IMR-90 (cell line): ENCODE data around the gene UPF1. TPM values are rescaled to one million over a fixed set of nuclear protein-coding genes. Genes with fewer than 3 reads are reported as not detected.

ENCODE experiments used
- ATAC-seq: fragments of 200-7000 bp; cut with Tn5 transposase; 2 replicates; pipeline ENCODE4 v1.9.1; 2020; ENCODE audit warnings: low read depth, mild to moderate bottlenecking, moderate library complexity
- BruUV-seq: library from RNA; stranded (reverse); fragments of 400-500 nt; replicated peaks from 2 replicates; lab custom pipeline; 2021; lab: Mats Ljungman, UMichigan
- CTCF ChIA-PET: fragments of 300-600 bp; formaldehyde crosslinking; extraction: SDS; loops from one replicate; lab custom pipeline; 2021; ENCODE audit warnings: antibody characterized with exemption; lab: Yijun Ruan, JAX
- POLR2A ChIA-PET: fragments of 300-600 bp; sonication (Branson Sonifier 250); formaldehyde crosslinking; loops from one replicate; lab custom pipeline; 2022; ENCODE audit warnings: antibody characterized with exemption; ENCODE audit not compliant: unreplicated experiment; lab: Charles Lee
- DNase-seq: peaks from one replicate; pipeline ENCODE4 v3.0.0; 2013
- H2AFZ ChIP-seq: replicated peaks from 2 replicates; pipeline ENCODE3; 2013; ENCODE audit warnings: low read length, mild to moderate bottlenecking; ENCODE audit not compliant: poor library complexity
- H2AK5ac ChIP-seq: 2 replicates; pipeline ENCODE4 v1.6.1; 2013; ENCODE audit warnings: low read depth, low read length, inconsistent platforms
- H2AK9ac ChIP-seq: replicated peaks from 2 replicates; pipeline ENCODE3; 2013; ENCODE audit warnings: mild to moderate bottlenecking, low read depth, low read length, moderate library complexity; ENCODE audit not compliant: poor library complexity
- H2BK120ac ChIP-seq: 2 replicates; pipeline ENCODE4 v1.6.1; 2013; ENCODE audit warnings: low read depth, low read length, inconsistent platforms
- H2BK15ac ChIP-seq: 3 replicates; pipeline ENCODE4 v1.6.1; 2013; ENCODE audit warnings: low read depth, low read length, inconsistent platforms
- H2BK20ac ChIP-seq: 2 replicates; pipeline ENCODE4 v1.6.1; 2013; ENCODE audit warnings: low read depth, mild to moderate bottlenecking, inconsistent platforms, low read length, moderate library complexity
- H2BK5ac ChIP-seq: 2 replicates; pipeline ENCODE4 v1.6.1; 2013; ENCODE audit warnings: mild to moderate bottlenecking, low read depth, low read length, inconsistent platforms; ENCODE audit not compliant: poor library complexity, severe bottlenecking
- H3K14ac ChIP-seq: replicated peaks from 2 replicates; pipeline ENCODE4 v1.6.1; 2013; ENCODE audit warnings: low read depth, low read length, inconsistent platforms
- H3K18ac ChIP-seq: 2 replicates; pipeline ENCODE4 v1.6.1; 2013; ENCODE audit warnings: low read depth, low read length, control low read depth
- H3K23ac ChIP-seq: 2 replicates; pipeline ENCODE4 v1.6.1; 2013; ENCODE audit warnings: low read depth, low read length, inconsistent platforms
- H3K27ac ChIP-seq: 2 replicates; pipeline ENCODE4 v1.5.1; 2013; ENCODE audit warnings: mild to moderate bottlenecking, control low read depth, low read length; ENCODE audit not compliant: insufficient read depth
- H3K27me3 ChIP-seq: 2 replicates; pipeline ENCODE4 v1.6.1; 2013; ENCODE audit warnings: low read length; ENCODE audit not compliant: control insufficient read depth, insufficient read depth
- H3K36me3 ChIP-seq: 2 replicates; pipeline ENCODE4 v1.6.1; 2013; ENCODE audit warnings: low read length, mixed read lengths; ENCODE audit not compliant: control insufficient read depth, insufficient read depth
- H3K4ac ChIP-seq: 2 replicates; pipeline ENCODE4 v1.6.1; 2013; ENCODE audit warnings: low read depth, low read length, inconsistent platforms
- H3K4me1 ChIP-seq: 2 replicates; pipeline ENCODE4 v1.6.1; 2013; ENCODE audit warnings: low read length, mixed read lengths; ENCODE audit not compliant: control insufficient read depth, insufficient read depth
- H3K4me2 ChIP-seq: 2 replicates; pipeline ENCODE4 v1.6.1; 2013; ENCODE audit warnings: low read depth, mild to moderate bottlenecking, control low read depth, low read length, moderate library complexity
- H3K4me3 ChIP-seq: 2 replicates; pipeline ENCODE4 v1.5.1; 2013; ENCODE audit warnings: low read depth, mild to moderate bottlenecking, control low read depth, low read length, moderate library complexity; ENCODE audit not compliant: insufficient read depth
- H3K56ac ChIP-seq: 2 replicates; pipeline ENCODE4 v1.6.1; 2013; ENCODE audit warnings: low read length, inconsistent platforms; ENCODE audit not compliant: insufficient read depth; ENCODE audit errors: extremely low read depth
- H3K79me1 ChIP-seq, 2 experiments: 2 replicates each; pipeline ENCODE4 v1.6.1; 2013; ENCODE audit warnings: low read length in 2 of 2, inconsistent platforms in 1 of 2, low read depth in 1 of 2
- H3K9ac ChIP-seq: 2 replicates; pipeline ENCODE4 v1.6.1; 2013; ENCODE audit warnings: low read depth, low read length, control low read depth
- H3K9me1 ChIP-seq: 2 replicates; pipeline ENCODE4 v1.6.1; 2013; ENCODE audit warnings: low read length, inconsistent platforms; ENCODE audit not compliant: insufficient read depth
- H3K9me3 ChIP-seq: 2 replicates; pipeline ENCODE4 v1.6.1; 2013; ENCODE audit warnings: low read length; ENCODE audit not compliant: control insufficient read depth, insufficient read depth
- H4K20me1 ChIP-seq: 2 replicates; pipeline ENCODE4 v1.6.1; 2013; ENCODE audit warnings: low read length, inconsistent platforms; ENCODE audit not compliant: insufficient read depth
- H4K5ac ChIP-seq: 2 replicates; pipeline ENCODE4 v1.6.1; 2013; ENCODE audit warnings: mild to moderate bottlenecking, low read depth, low read length, control low read depth
- H4K8ac ChIP-seq, 2 experiments: 2 replicates each; pipeline ENCODE4 v1.6.1; 2013; ENCODE audit warnings: low read depth in 2 of 2, low read length in 2 of 2, control low read depth in 1 of 2, inconsistent platforms in 1 of 2
- H4K91ac ChIP-seq: 2 replicates; pipeline ENCODE4 v1.6.1; 2013; ENCODE audit warnings: low read depth, low read length, inconsistent platforms; ENCODE audit not compliant: insufficient read depth
- BHLHE40 ChIP-seq: fragments of 150-350 bp; IDR thresholded peaks from 2 replicates; pipeline ENCODE4 v1.6.1; 2016; ENCODE audit warnings: mild to moderate bottlenecking, low read depth, low read length
- CEBPB ChIP-seq: IDR thresholded peaks from 2 replicates; pipeline ENCODE4 v1.6.1; 2012; ENCODE audit warnings: low read depth, low read length, improper control_type of control experiment
- CHD1 ChIP-seq: IDR thresholded peaks from 2 replicates; pipeline ENCODE4 v1.6.1; 2012; ENCODE audit warnings: low read depth, low read length, improper control_type of control experiment
- CTCF ChIP-seq: conservative IDR thresholded peaks from 2 replicates; pipeline ENCODE4 v1.5.1; 2012; ENCODE audit warnings: mild to moderate bottlenecking, low read depth, low read length, improper control_type of control experiment
- ELK1 ChIP-seq: fragments of 150-350 bp; IDR thresholded peaks from 2 replicates; pipeline ENCODE4 v1.6.1; 2016; ENCODE audit warnings: low read depth, mild to moderate bottlenecking, low read length, moderate library complexity, borderline replicate concordance
- FOS ChIP-seq: fragments of 150-350 bp; IDR thresholded peaks from 2 replicates; pipeline ENCODE4 v1.6.1; 2016; ENCODE audit warnings: low read depth, low read length
- MAFK ChIP-seq: IDR thresholded peaks from 2 replicates; pipeline ENCODE4 v1.6.1; 2012; ENCODE audit warnings: low read depth, low read length, improper control_type of control experiment
- MAZ ChIP-seq: IDR thresholded peaks from 2 replicates; pipeline ENCODE4 v1.6.1; 2012; ENCODE audit warnings: low read depth, mild to moderate bottlenecking, low read length, improper control_type of control experiment, moderate library complexity, borderline replicate concordance
- MXI1 ChIP-seq: IDR thresholded peaks from 2 replicates; pipeline ENCODE4 v1.6.1; 2012; ENCODE audit warnings: low read depth, mild to moderate bottlenecking, low read length, moderate library complexity, borderline replicate concordance
- NFE2L2 ChIP-seq: fragments of 150-350 bp; IDR thresholded peaks from 2 replicates; pipeline ENCODE4 v1.6.1; 2016; ENCODE audit warnings: low read depth, mild to moderate bottlenecking, low read length
- POLR2A ChIP-seq: IDR thresholded peaks from 2 replicates; pipeline ENCODE4 v1.6.1; 2012; ENCODE audit warnings: mild to moderate bottlenecking, low read depth, low read length
- RAD21 ChIP-seq: IDR thresholded peaks from 2 replicates; pipeline ENCODE4 v1.6.1; 2012; ENCODE audit warnings: low read length, improper control_type of control experiment
- RCOR1 ChIP-seq: IDR thresholded peaks from 2 replicates; pipeline ENCODE4 v1.6.1; 2012; ENCODE audit warnings: mild to moderate bottlenecking, low read length, improper control_type of control experiment; ENCODE audit not compliant: insufficient replicate concordance
- RFX5 ChIP-seq: IDR thresholded peaks from 2 replicates; pipeline ENCODE4 v1.8.0; 2012; ENCODE audit warnings: low read depth, mild to moderate bottlenecking, low read length, moderate library complexity
- SMC3 ChIP-seq: fragments of 150-350 bp; IDR thresholded peaks from 2 replicates; pipeline ENCODE4 v1.6.1; 2016; ENCODE audit warnings: low read depth, mild to moderate bottlenecking, antibody characterized with exemption, low read length, moderate library complexity
- USF2 ChIP-seq: fragments of 150-350 bp; IDR thresholded peaks from 2 replicates; pipeline ENCODE4 v1.6.1; 2017; ENCODE audit warnings: mild to moderate bottlenecking, antibody characterized with exemption, low read length, low read depth
- WGBS, 2 experiments: methylation state at CpG; one replicate each; pipeline versions ENCODE4 v1.1.5 to v1.1.7; 2013; ENCODE audit warnings: missing lambda C conversion rate in 2 of 2; ENCODE audit not compliant: insufficient read length in 1 of 2; ENCODE audit errors: extremely low coverage in 2 of 2; 5-methylcytosine and 5-hydroxymethylcytosine counted together
- dilution Hi-C: fragments of 300-500 bp; cut with HindIII; formaldehyde crosslinking; loops from one replicate; pipeline ENCODE4 v1.14.3; 2018; ENCODE audit warnings: low sequenced_read_pairs; ENCODE audit not compliant: unreplicated experiment
- in situ Hi-C: fragments of 300-500 bp; cut with MboI; formaldehyde crosslinking; loops from 3 replicates; pipeline ENCODE4 v1.14.3; 2019; ENCODE audit warnings: low sequenced_read_pairs, inconsistent platforms, mixed read lengths
- intact Hi-C: fragments of 100-400 bp; cut with micrococcal nuclease; formaldehyde crosslinking; loops from 2 replicates; pipeline ENCODE4 v1.10.0; 2022
- polyA plus RNA-seq, 3 experiments: library from polyadenylated mRNA; depleted of rRNA; stranded (reverse); fragments of >200 nt; gene quantifications; 2 replicates each; pipeline ENCODE4 v1.2.3, GENCODE V29; 2012; ENCODE audit warnings: low replicate concordance in 1 of 3
- total RNA-seq: library from RNA; depleted of rRNA; stranded (reverse); fragments of >200 nt; gene quantifications from 2 replicates; pipeline ENCODE4 v1.2.3, GENCODE V29; 2012

The UPF1 gene
- total and polyA plus RNA-seq, 2 of the 4 experiments (the other 2 are of a cell fraction): 31.2 to 50.3 TPM

GRCh38 chr19:18852648-18853047, 20.9 kb downstream of the UPF1 start:
- CTCF ChIA-PET: no interaction called here
- Histone ChIP-seq H2BK120ac (no peak overlapping the region), H3K27me3 (no peaks in the 10 kb centered on the region), H3K4me1 (peaks cover 8% of the 10 kb centered on the region; the same call in 1 of the 2 replicates), H3K9me3 (no peaks in the 10 kb centered on the region), H2AK5ac (no peak overlapping the region), H3K23ac (no peak overlapping the region), H3K4me2 (no peak overlapping the region), H2AFZ (no peak overlapping the region), H4K8ac (no peak overlapping the region), H2AK9ac (no peak overlapping the region), H3K9me1 (no peaks in the 10 kb centered on the region), H3K36me3 (peaks cover 75% of the 10 kb centered on the region), H3K4ac (no peak overlapping the region), H3K56ac (no peak overlapping the region), H4K20me1 (peaks cover 51% of the 10 kb centered on the region), H3K79me1 (peaks cover 30 to 83% of the 10 kb centered on the region in 2 experiments), H3K9ac (no peak overlapping the region), H3K4me3 (no peak overlapping the region), H2BK15ac (no peak overlapping the region), H3K14ac (no peak overlapping the region), H4K91ac (no peak overlapping the region), H3K27ac (no peak overlapping the region), H4K5ac (no peak overlapping the region), H2BK5ac (no peak overlapping the region), H2BK20ac (no peak overlapping the region), H3K18ac (no peak overlapping the region)
- TF ChIP-seq RAD21: no peak
- TF ChIP-seq MAZ: no peak
- no peak for TF ChIP-seq NFE2L2
- TF ChIP-seq CTCF: no peak
- no peak for TF ChIP-seq SMC3
- no peak for TF ChIP-seq ELK1
- no peak for TF ChIP-seq BHLHE40
- TF ChIP-seq MAFK: no peak
- TF ChIP-seq CHD1: no peak
- TF ChIP-seq POLR2A: no peak
- TF ChIP-seq RFX5: no peak
- TF ChIP-seq FOS: no peak
- no peak for TF ChIP-seq MXI1
- TF ChIP-seq CEBPB: no peak
- no peak for TF ChIP-seq RCOR1
- TF ChIP-seq USF2: no peak
- POLR2A ChIA-PET: no interaction called here
- dilution Hi-C loops (no loop called here), intact Hi-C loops (no loop called here), in situ Hi-C loops (loop anchor here (5.0 kb wide), 1 partner anchor 400 kb away; no protein-coding TSS in a partner anchor)
- no peak for ATAC-seq
- no TSS peak for BruUV-seq
- DNase-seq: no peak
- WGBS, 2 experiments: 90% methylated on average over 6 of the region's 12 CpGs; no CpG with 5 or more reads in 1 of the 2 experiments
